HepG2 (cell line): Measurements from ENCODE around the gene CCDC157. TPM values are rescaled to one million over a fixed set of nuclear protein-coding genes. Genes with fewer than 3 reads are reported as not detected.

Experiments
- ATAC-seq: fragments of 200-7000 bp; cut with Tn5 transposase; 3 replicates; pipeline ENCODE4 v1.9.1; 2020; ENCODE audit warnings: mild to moderate bottlenecking, moderate library complexity
- BruUV-seq: library from RNA; stranded (reverse); fragments of 400-500 nt; replicated peaks from 2 replicates; lab custom pipeline; 2021; lab: Mats Ljungman, UMichigan
- CTCF ChIA-PET: fragments of 300-600 bp; formaldehyde crosslinking; extraction: SDS; loops from one replicate; lab custom pipeline; 2021; ENCODE audit warnings: low total read pairs, inconsistent platforms, low intra/inter-chr PET ratio; lab: Yijun Ruan, JAX
- POLR2A ChIA-PET: fragments of 350-600 bp; sonication (Branson Sonifier 250); formaldehyde crosslinking; loops from one replicate; lab custom pipeline; 2020; ENCODE audit warnings: antibody characterized with exemption, inconsistent platforms; lab: Yijun Ruan, JAX
- DNase-seq: peaks from one replicate; pipeline ENCODE4 v3.0.0-alpha.2; 2015; ENCODE audit warnings: low spot score
- FAIRE-seq: peaks from 3 replicates; lab custom pipeline; 2011; peaks lifted over from hg19 to GRCh38; lab: Jason Lieb, UNC
- H2AFZ ChIP-seq: one replicate; pipeline ENCODE4 v1.6.1; 2011; ENCODE audit warnings: low read length, inconsistent platforms
- H3K27ac ChIP-seq: fragments of 300-600 bp; 3 replicates; pipeline ENCODE4 v1.8.0; 2011; ENCODE audit warnings: mixed run types, mild to moderate bottlenecking, mixed read lengths, low read length, inconsistent platforms; ENCODE audit not compliant: insufficient read depth; ENCODE audit errors: extremely low read length
- H3K27me3 ChIP-seq, 2 experiments: fragments of 200-600 bp in 1 of 2; 2 replicates in 1 of 2; 3 replicates in 1 of 2; pipeline versions ENCODE4 v1.6.0 to v1.8.0; 2011; ENCODE audit warnings: low read length in 2 of 2, mild to moderate bottlenecking in 2 of 2, moderate library complexity in 2 of 2, inconsistent platforms in 1 of 2; ENCODE audit not compliant: insufficient read depth in 2 of 2, control insufficient read depth in 1 of 2
- H3K36me3 ChIP-seq, 2 experiments: fragments of 200-600 bp in 1 of 2; replicated peaks in 1 of 2; 2 replicates in 1 of 2; 3 replicates in 1 of 2; pipeline versions ENCODE4 v1.5.1 to v1.8.0; 2011; ENCODE audit warnings: low read length in 2 of 2, inconsistent platforms in 1 of 2; ENCODE audit not compliant: insufficient read depth in 2 of 2, control insufficient read depth in 1 of 2
- H3K4me1 ChIP-seq: 2 replicates; pipeline ENCODE4 v1.5.1; 2012; ENCODE audit warnings: low read length, inconsistent platforms; ENCODE audit not compliant: insufficient read depth
- H3K4me2 ChIP-seq: 2 replicates; pipeline ENCODE4 v1.6.0; 2011; ENCODE audit warnings: low read depth, low read length, inconsistent platforms
- H3K4me3 ChIP-seq, 3 experiments: fragments of 200-600 bp in 1 of 3; sonication (generic), shearing (Covaris generic) in 1 of 3; replicated peaks in 1 of 3; 2 replicates each; pipeline ENCODE4 v1.5.1; 2011 to 2016; ENCODE audit warnings: low read length in 3 of 3, inconsistent platforms in 2 of 3, low read depth in 2 of 3, mild to moderate bottlenecking in 2 of 3, control low read depth in 1 of 3, mixed read lengths in 1 of 3; ENCODE audit not compliant: insufficient read depth in 1 of 3
- H3K79me2 ChIP-seq: one replicate; pipeline ENCODE4 v1.6.1; 2011; ENCODE audit warnings: low read length, inconsistent platforms; ENCODE audit not compliant: insufficient read depth
- H3K9ac ChIP-seq: 2 replicates; pipeline ENCODE4 v1.6.0; 2011; ENCODE audit warnings: mild to moderate bottlenecking, low read depth, low read length, inconsistent platforms; ENCODE audit not compliant: insufficient read depth
- H3K9me3 ChIP-seq: 2 replicates; pipeline ENCODE4 v1.5.1; 2012; ENCODE audit warnings: mild to moderate bottlenecking, low read length
- H4K20me1 ChIP-seq: 2 replicates; pipeline ENCODE4 v1.6.0; 2011; ENCODE audit warnings: inconsistent platforms, mild to moderate bottlenecking, low read length, moderate library complexity; ENCODE audit not compliant: insufficient read depth
- ARNT ChIP-seq: fragments of 450-650 bp; IDR thresholded peaks from 2 replicates; pipeline ENCODE4 v1.6.1; 2017
- HNF4G ChIP-seq, 2 experiments: sonication (generic) in 1 of 2; formaldehyde crosslinking in 1 of 2; IDR thresholded peaks; 2 replicates each; pipeline versions ENCODE4 v1.4.0 to v1.6.1; 2011 to 2020; ENCODE audit warnings: borderline replicate concordance in 2 of 2, low read depth in 2 of 2, mild to moderate bottlenecking in 2 of 2, low read length in 1 of 2, missing genetic modification reagents in 1 of 2, moderate library complexity in 1 of 2
- NFYC ChIP-seq: IDR thresholded peaks from 2 replicates; pipeline ENCODE4 v1.6.1; 2016; ENCODE audit warnings: missing genetic modification reagents, missing compliant biosample characterization
- NR2F6 ChIP-seq, 2 experiments: IDR thresholded peaks; 2 replicates each; pipeline ENCODE4 v1.6.1; 2016; ENCODE audit warnings: antibody characterized with exemption in 1 of 2, mild to moderate bottlenecking in 1 of 2
- SRY ChIP-seq: sonication (generic); formaldehyde crosslinking; IDR thresholded peaks from 2 replicates; pipeline ENCODE4 v1.8.0; 2022; ENCODE audit warnings: mild to moderate bottlenecking, missing genetic modification reagents
- ZC3H13 ChIP-seq: sonication (generic); formaldehyde crosslinking; IDR thresholded peaks from 2 replicates; pipeline ENCODE4 v1.8.1; 2023; ENCODE audit warnings: mild to moderate bottlenecking, missing genetic modification reagents, moderate library complexity
- ZFP41 ChIP-seq: sonication (generic); formaldehyde crosslinking; IDR thresholded peaks from 2 replicates; pipeline ENCODE4 v1.4.0; 2020; ENCODE audit warnings: mild to moderate bottlenecking, missing genetic modification reagents, borderline replicate concordance
- ZIK1 ChIP-seq: sonication (generic); formaldehyde crosslinking; IDR thresholded peaks from 2 replicates; pipeline ENCODE4 v1.5.0; 2020; ENCODE audit warnings: mild to moderate bottlenecking, low read depth, missing genetic modification reagents, borderline replicate concordance
- ZNF12 ChIP-seq: sonication (generic); formaldehyde crosslinking; IDR thresholded peaks from 2 replicates; pipeline ENCODE4 v1.5.0; 2020; ENCODE audit warnings: missing genetic modification reagents
- ZNF292 ChIP-seq: sonication (generic); formaldehyde crosslinking; IDR thresholded peaks from 2 replicates; pipeline ENCODE4 v1.8.1; 2022; ENCODE audit warnings: mild to moderate bottlenecking, low read depth, missing genetic modification reagents, borderline replicate concordance
- WGBS: methylation state at CpG from one replicate; pipeline ENCODE4 v1.1.6; 2017; ENCODE audit warnings: low lambda C conversion rate; 5-methylcytosine and 5-hydroxymethylcytosine counted together
- in situ Hi-C: cut with HindIII; loops from 2 replicates; pipeline ENCODE4 v1.10.0; 2017; ENCODE audit warnings: low pct_unique_long_range_greater_than_20kb; ENCODE audit not compliant: extremely low pct_ligation_motif_present
- intact Hi-C: fragments of 100-400 bp; cut with micrococcal nuclease; formaldehyde crosslinking; loops from one replicate; pipeline ENCODE4 v1.10.0; 2022; ENCODE audit not compliant: unreplicated experiment
- polyA plus RNA-seq, 8 experiments: library from polyadenylated mRNA; depleted of rRNA in 3 of 8; stranded (reverse) in 7 of 8; unstranded in 1 of 8; fragments of >200 nt; fragmentation: Illumina TruSeq in 4 of 8; extraction: Trizol in 4 of 8; gene quantifications; 2 replicates each; pipeline versions ENCODE4 v1.2.1 to v1.2.3, GENCODE V29; 2011 to 2016; ENCODE audit warnings: low read depth in 4 of 8, missing spikeins in 1 of 8, mixed read lengths in 1 of 8; ENCODE audit not compliant: insufficient read depth in 1 of 8
- total RNA-seq, 5 experiments: library from RNA; depleted of rRNA; stranded (reverse); fragments of >200 nt; fragmentation: Illumina TruSeq; extraction: Trizol; gene quantifications; 2 replicates each; pipeline ENCODE4 v1.2.3, GENCODE V29; 2016; ENCODE audit warnings: low read depth in 1 of 5

Gene CCDC157
- total and polyA plus RNA-seq, 2 of the 13 experiments (the other 11 are each of a cell fraction or from before 2014, with no cell fraction given) = 1.4 to 1.6 TPM

DNA sequence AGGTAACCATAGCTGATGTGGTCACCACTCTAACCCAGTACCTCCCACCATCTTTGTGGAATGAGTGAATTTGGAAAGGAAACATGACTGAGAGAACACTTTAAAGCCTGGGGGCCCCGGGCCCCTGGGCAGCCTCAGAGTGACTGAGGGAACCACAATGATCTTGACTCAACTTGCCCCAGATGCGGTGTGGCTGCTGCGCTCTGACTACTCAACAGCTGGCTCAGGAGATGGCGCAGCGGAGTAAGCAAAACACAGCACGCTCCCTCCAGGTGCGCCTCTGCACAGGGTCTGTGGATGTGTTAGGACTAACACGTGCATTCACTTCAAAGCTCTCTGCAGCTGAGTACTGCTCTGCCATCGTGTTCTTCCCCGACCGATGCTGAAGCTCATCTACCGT, 24.5 kb downstream of the CCDC157 start:
- ATAC-seq = no peak
- no peak for TF ChIP-seq ZNF12 (CRISPR knock-in tag)
- no peak for TF ChIP-seq NR2F6 (IDR thresholded peaks at IDR 0.05)
- TF ChIP-seq NR2F6 (CRISPR knock-in tag; IDR thresholded peaks at IDR 0.05) = no peak
- TF ChIP-seq ZFP41 (CRISPR knock-in tag) = no peak
- no peak for TF ChIP-seq ZNF292 (CRISPR knock-in tag)
- TF ChIP-seq ZC3H13 (CRISPR knock-in tag) = no peak
- no peak for TF ChIP-seq NFYC (CRISPR knock-in tag)
- TF ChIP-seq HNF4G (IDR thresholded peaks at IDR 0.05; ENCODE audit: borderline replicate concordance, low read depth, low read length) = no peak
- TF ChIP-seq HNF4G (CRISPR knock-in tag; IDR thresholded peaks at IDR 0.05; ENCODE audit: borderline replicate concordance, low read depth) = no peak
- TF ChIP-seq SRY (CRISPR knock-in tag) = no peak
- no peak for TF ChIP-seq ZIK1 (CRISPR knock-in tag)
- TF ChIP-seq ARNT = no peak
- H3K4me2 ChIP-seq = no peak overlapping the region
- no peaks in the 10 kb centered on the region for H3K9me3 ChIP-seq
- BruUV-seq = no TSS peak
- H3K79me2 ChIP-seq = no peaks in the 10 kb centered on the region
- ChIA-PET POLR2A (interaction anchor here (1.2 kb wide), 1 partner anchor 42 kb away, joined by 3 read pairs; no protein-coding TSS in a partner anchor), CTCF (no interaction called here)
- H4K20me1 ChIP-seq = no peaks in the 10 kb centered on the region
- no peaks in the 10 kb centered on the region; a peak in 1 of 5 replicates for H3K36me3 ChIP-seq
- H3K27ac ChIP-seq = no peak overlapping the region
- H2AFZ ChIP-seq = no peak overlapping the region
- no peak overlapping the region for H3K4me3 ChIP-seq
- peaks cover 5% of the 10 kb centered on the region for H3K4me1 ChIP-seq
- WGBS = 93% methylated on average over 4 of the region's 12 CpGs
- intact Hi-C loops = no loop called here
- no peak overlapping the region for H3K9ac ChIP-seq
- FAIRE-seq = no peak
- in situ Hi-C loops = loop anchor here (25.0 kb wide), 1 partner anchor 269 kb away; no protein-coding TSS in a partner anchor
- no peak for DNase-seq
- H3K27me3 ChIP-seq = no peaks in the 10 kb centered on the region
